Fibroblast of pulmonary artery (primary cell): ENCODE data around the gene LTBP4.
"Not testable (repeated sequence)": the region's sequence is repeated elsewhere in the genome, so short reads cannot be mapped to it uniquely, and the experiment has no call there.

Experiments
- DNase-seq: peaks from one replicate; pipeline ENCODE4 v3.0.0-alpha.2; 2010; ENCODE audit warnings: low read depth
- H3K4me3 ChIP-seq: replicated peaks from 2 replicates; pipeline ENCODE4 v1.5.1; 2011; ENCODE audit warnings: low read depth, mild to moderate bottlenecking, control low read depth, low read length, moderate library complexity
- CTCF ChIP-seq: IDR thresholded peaks from 2 replicates; pipeline ENCODE4 v1.5.1; 2011; ENCODE audit warnings: mild to moderate bottlenecking, control low read depth, low read length, inconsistent platforms; ENCODE audit errors: missing control alignments

The LTBP4 gene

GRCh38 chr19:40646743-40647254 is 45.6 kb downstream of the LTBP4 start:
- peak overlapping the region; percentile 23 for H3K4me3 ChIP-seq
- TF ChIP-seq CTCF, result no peak
- no peak for DNase-seq

GRCh38 chr19:40649903-40650675 is 48.9 kb downstream of the LTBP4 start:
- H3K4me3 ChIP-seq, result not testable (repeated sequence)

GRCh38 chr19:40650749-40651305 is 49.7 kb downstream of the LTBP4 start:
- no peak for TF ChIP-seq CTCF
- DNase-seq, result peak; percentile 79
- no peak overlapping the region for H3K4me3 ChIP-seq

More at GRCh38 chr19:40649903-40650675, 48.9 kb downstream of the LTBP4 start:
- not testable (repeated sequence) for DNase-seq

- not testable (repeated sequence) for DNase-seq, H3K4me3 ChIP-seq
Measured at GRCh38 chr19:40652303-40652702, 51.1 kb downstream of the LTBP4 start.

GRCh38 chr19:40655684-40656083 is 54.5 kb downstream of the LTBP4 start:
- not testable (repeated sequence) for DNase-seq, H3K4me3 ChIP-seq

- DNase-seq, result no peak
- no peak for TF ChIP-seq CTCF
- no peak overlapping the region for H3K4me3 ChIP-seq
Measured at GRCh38 chr19:40658031-40658430, 56.9 kb downstream of the LTBP4 start.

- DNase-seq, result no peak
- no peak overlapping the region for H3K4me3 ChIP-seq
- no peak for TF ChIP-seq CTCF
Measured at GRCh38 chr19:40659116-40659515, 57.9 kb downstream of the LTBP4 start.

GRCh38 chr19:40659566-40659965 is 58.4 kb downstream of the LTBP4 start:
- H3K4me3 ChIP-seq, result no peak overlapping the region
- no peak for TF ChIP-seq CTCF
- no peak for DNase-seq
